GM12874 (cell line): Measurements from ENCODE around the gene ETV7.

Experiments used
- TF ChIP-seq, protein P1 (sequence below): IDR thresholded peaks from 2 replicates; pipeline ENCODE4 v1.5.1; 2011; ENCODE audit warnings: low read depth, mild to moderate bottlenecking, control low read depth, low read length, moderate library complexity; ENCODE audit not compliant: insufficient read depth

ETV7 gene

DNA sequence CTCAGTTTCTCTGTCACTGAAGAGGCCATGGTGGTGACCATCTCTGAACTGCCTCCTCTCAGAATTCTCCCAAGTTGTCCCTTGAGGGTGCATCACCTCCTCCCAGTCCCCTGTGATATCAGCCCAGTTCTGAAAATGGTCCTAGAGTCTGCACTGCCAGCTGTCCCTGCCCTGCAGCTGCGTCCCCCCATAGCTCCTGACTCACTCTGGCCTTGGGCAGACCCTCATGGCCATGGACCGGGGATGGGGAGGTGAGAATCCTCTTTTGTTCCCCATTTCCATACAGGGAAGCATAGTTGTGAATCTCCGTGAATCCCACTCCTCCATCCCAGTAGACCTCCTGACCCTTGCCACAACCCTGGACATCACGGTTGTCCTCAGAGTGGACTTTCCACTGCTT is 4.5 kb downstream of the ETV7 start:
- TF ChIP-seq, protein P1, sequence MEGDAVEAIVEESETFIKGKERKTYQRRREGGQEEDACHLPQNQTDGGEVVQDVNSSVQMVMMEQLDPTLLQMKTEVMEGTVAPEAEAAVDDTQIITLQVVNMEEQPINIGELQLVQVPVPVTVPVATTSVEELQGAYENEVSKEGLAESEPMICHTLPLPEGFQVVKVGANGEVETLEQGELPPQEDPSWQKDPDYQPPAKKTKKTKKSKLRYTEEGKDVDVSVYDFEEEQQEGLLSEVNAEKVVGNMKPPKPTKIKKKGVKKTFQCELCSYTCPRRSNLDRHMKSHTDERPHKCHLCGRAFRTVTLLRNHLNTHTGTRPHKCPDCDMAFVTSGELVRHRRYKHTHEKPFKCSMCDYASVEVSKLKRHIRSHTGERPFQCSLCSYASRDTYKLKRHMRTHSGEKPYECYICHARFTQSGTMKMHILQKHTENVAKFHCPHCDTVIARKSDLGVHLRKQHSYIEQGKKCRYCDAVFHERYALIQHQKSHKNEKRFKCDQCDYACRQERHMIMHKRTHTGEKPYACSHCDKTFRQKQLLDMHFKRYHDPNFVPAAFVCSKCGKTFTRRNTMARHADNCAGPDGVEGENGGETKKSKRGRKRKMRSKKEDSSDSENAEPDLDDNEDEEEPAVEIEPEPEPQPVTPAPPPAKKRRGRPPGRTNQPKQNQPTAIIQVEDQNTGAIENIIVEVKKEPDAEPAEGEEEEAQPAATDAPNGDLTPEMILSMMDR = no peak

DNA sequence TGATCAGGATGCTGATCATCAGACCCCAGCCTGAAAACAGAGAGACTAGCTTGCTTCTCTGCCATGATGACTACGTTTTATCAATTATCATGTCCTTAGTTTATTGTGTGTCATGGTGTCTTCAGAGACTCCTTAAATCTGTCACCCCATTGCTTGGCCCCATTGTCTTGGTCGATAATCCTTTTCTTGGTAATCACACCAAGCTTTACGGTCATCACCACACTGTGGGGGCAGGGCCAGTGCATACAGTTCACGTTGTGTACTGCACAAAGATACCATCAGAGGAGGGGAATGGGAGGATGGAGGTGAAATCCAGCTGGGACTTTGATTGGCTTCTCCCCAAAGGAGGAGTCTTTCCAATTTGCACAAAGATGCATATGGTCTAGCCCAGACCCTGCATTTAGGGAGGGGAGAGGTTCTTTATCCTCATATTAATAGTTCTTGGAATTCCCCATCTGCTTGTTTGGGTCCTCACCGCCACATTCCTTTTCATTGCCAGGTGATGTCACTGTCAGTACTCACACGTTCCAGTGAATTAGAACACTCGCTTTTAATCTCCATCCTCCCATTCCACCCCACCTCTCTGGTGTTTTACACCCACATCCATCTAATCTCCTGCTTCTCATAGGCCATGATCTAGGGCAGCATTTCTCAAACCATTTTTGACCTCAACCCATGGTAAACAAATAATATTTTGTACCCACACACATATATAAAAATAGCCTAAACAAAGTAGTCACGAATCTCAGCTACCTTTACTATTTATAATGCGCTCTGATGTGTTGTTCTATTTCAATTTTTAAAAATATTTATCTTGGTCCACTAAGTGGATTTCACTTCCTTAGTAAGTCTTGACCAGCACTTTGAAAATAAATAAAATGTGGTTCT is 5.7 kb downstream of the ETV7 start:
- TF ChIP-seq, protein P1 = no peak

DNA sequence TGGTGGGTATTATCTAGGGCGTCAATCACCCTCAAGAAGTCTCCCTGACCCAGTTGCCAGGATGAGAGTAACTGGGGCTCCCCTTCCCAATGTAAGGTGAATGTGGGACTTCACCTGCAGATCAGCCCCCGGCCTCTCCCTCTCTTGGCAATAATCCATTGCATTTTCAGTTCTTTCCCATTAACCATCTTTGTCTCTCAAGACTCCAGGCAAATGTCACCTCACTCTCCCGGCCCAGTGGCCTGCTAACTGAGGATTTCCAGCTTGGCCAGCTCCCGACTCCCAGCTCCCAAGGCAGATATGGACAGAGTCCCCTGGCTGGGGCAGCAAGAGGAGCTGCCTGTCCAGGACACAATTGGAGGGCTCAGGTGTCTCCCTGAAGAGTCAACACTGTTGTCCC is 7.3 kb downstream of the ETV7 start:
- TF ChIP-seq, protein P1 = no peak

DNA sequence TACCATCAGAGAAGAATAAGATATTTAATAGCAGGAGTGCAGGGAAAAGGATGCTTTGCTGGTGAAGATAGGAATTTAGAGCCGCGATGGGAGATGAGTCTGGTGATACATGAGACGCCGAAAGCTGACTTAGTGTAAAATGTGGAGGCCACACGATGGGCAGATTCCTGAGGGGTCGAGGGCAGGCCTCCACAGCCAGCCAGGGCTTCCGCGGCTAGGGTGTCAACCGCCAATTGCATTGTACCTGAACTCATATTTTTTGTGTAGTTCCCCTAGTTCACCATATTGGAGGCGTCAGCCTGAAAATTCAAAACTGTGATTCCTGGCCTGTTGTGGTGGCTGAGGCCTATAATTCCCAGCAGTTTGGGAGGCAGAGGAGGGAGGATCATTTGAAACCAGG is 8.5 kb downstream of the ETV7 start:
- TF ChIP-seq, protein P1 = no peak

DNA sequence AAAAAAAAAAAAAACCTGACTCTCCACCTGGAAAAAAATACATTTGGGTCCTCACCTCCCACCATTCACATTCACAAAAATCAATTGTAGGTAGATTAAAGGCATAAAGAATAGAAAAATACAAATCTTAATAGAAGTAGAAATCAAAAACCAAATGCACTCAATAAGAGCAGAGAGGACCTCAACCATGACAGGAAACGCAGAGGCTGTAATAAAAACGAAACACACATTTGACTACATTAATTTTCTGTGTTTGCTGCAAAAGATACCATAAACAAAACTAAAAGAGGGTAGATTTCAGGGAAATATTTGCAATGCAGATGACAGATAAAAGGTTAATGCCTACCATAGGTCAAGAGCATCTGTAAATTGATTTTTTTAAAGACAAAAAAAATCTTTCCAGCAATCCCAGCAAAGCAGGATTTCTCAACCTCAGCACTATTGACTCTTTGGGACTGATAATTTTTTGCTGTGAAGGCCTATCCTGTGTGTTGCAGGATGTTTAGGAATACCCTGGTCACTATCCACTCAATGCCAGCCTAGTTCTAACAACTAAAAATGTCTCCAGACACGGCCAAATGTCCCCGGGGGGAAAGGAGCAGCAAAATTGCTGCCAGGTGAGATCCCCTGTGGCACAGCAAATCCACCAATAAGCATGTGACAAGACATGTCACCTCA is 9.1 kb downstream of the ETV7 start:
- TF ChIP-seq, protein P1 = no peak

DNA sequence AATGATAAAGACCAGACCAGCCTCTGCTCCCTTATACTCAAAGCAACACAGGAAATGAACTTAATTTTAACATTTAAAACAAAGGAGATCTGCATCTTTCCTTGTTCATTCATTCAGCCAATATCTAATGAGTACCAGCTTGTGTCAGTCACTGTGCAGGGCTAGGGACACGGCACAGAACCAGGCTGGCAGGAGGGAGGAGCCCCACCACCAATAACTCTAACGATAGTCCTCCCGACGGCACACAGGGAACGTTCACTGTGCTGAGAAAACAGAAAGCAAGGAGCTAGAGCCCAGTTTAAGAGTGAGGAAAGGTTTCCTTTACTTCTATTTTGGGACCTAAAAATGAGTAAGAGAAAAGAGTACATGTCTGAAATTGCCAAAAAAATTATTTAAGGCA is 9.9 kb downstream of the ETV7 start:
- TF ChIP-seq, protein P1 = no peak

DNA sequence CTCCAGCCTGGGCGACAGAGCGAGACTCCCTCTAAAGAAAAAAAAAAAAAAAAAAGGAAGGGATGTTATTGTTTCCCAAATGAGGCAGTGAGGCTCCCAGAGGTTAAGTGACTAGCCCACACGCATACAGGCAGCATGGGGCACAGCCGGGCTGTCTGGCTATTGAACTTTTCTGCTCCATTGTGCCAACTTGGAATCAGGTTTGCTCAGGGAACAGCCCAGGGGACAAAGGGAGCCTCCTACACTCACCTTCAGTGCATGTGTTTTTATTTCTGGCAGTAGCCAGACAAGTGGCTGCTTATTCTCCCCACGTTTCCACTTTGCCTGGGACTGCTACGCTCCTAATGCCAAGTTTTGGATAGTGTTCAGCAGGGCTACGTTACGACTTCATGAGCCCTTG is 10.7 kb downstream of the ETV7 start:
- TF ChIP-seq, protein P1 = no peak
